Tibial artery (tissue), 4 donors: ENCODE results near the gene CEACAM19.
A peak's percentile ranks its signal among the peaks of the same experiment; 100 is the strongest.

Experiments
- DNase-seq, 2 donors: peaks; one replicate each; pipeline ENCODE4 v3.0.0-alpha.2; 2019
- H3K27ac ChIP-seq, 2 donors: fragments of 200-600 bp; sonication (generic) in 1 of 2; 1 replicate in 1 of 2; 2 replicates in 1 of 2; pipeline ENCODE4 v1.5.1; 2018 to 2019; ENCODE audit warnings: mild to moderate bottlenecking in 1 of 2
- H3K27me3 ChIP-seq, 2 donors: fragments of 200-600 bp; sonication (generic) in 1 of 2; one replicate each; pipeline versions ENCODE4 v1.5.1 to v1.6.0; 2016 to 2019
- H3K36me3 ChIP-seq, 3 donors: fragments of 200-600 bp; sonication (generic) in 2 of 3; one replicate each; pipeline ENCODE4 v1.5.1; 2016 to 2019; ENCODE audit warnings: mild to moderate bottlenecking in 2 of 3
- H3K4me1 ChIP-seq, 4 donors: fragments of 200-600 bp; sonication (generic) in 2 of 4; 1 replicate in 3 of 4; 2 replicates in 1 of 4; pipeline ENCODE4 v1.5.1; 2016 to 2019
- H3K4me3 ChIP-seq, 2 donors: fragments of 200-600 bp; sonication (generic) in 1 of 2; 1 replicate in 1 of 2; 2 replicates in 1 of 2; pipeline ENCODE4 v1.5.1; 2018 to 2019; ENCODE audit warnings: mild to moderate bottlenecking in 2 of 2
- H3K9me3 ChIP-seq, 3 donors: fragments of 200-600 bp; sonication (generic) in 1 of 3; one replicate each; pipeline ENCODE4 v1.5.1; 2016 to 2019
- CTCF ChIP-seq, 2 experiments: fragments of 200-600 bp in 1 of 2; fragments of 450-650 bp in 1 of 2; IDR thresholded peaks; one replicate each; pipeline ENCODE4 v1.5.1; 2017 to 2019; ENCODE audit warnings: antibody characterized with exemption in 2 of 2, mild to moderate bottlenecking in 1 of 2, moderate library complexity in 1 of 2
- intact Hi-C: fragments of 100-400 bp; cut with DNase I; formaldehyde crosslinking; loops from one replicate; pipeline ENCODE4 v1.15.0; 2023; ENCODE audit warnings: low total_unique reads

The CEACAM19 gene

GRCh38 chr19:44643605-44644401, 27.5 kb upstream of the CEACAM19 start, which contains the start of gene PVR:
Gene PVR, plus strand, starts transcription at chr19:44643910. Its CDS starts 187 bp downstream, at chr19:44644097.
- Histone ChIP-seq H3K4me3 (peak within 1 kb of the TSS; percentile 72 to 99), H3K9me3 (no peaks in the 10 kb centered on the region), H3K36me3 (peaks cover 0 to 11% (median 6%) of the 10 kb centered on the region in 3 donors), H3K27me3 (no peaks in the 10 kb centered on the region), H3K4me1 (peaks cover 0 to 37% (median 21%) of the 10 kb centered on the region in 4 donors), H3K27ac (peak within 1 kb of the TSS; percentile 83 to 92)
- intact Hi-C loops, result no loop called here
- TF ChIP-seq CTCF (IDR thresholded peaks at IDR 0.05), result no peak
- peak; percentile 53 to 83 for DNase-seq

- intact Hi-C loops, result no loop called here
- Histone ChIP-seq H3K27me3 (no peaks in the 10 kb centered on the region), H3K4me1 (peaks cover 0 to 40% (median 21%) of the 10 kb centered on the region in 4 donors), H3K9me3 (no peaks in the 10 kb centered on the region), H3K4me3 (peak overlapping the region; percentile 72 to 99), H3K27ac (peak overlapping the region; percentile 83 to 92), H3K36me3 (peaks cover 0 to 18% (median 7%) of the 10 kb centered on the region in 3 donors)
- no peak for DNase-seq
- no peak for TF ChIP-seq CTCF (IDR thresholded peaks at IDR 0.05)
Measured at GRCh38 chr19:44644402-44645016, 26.8 kb upstream of the CEACAM19 start.

GRCh38 chr19:44645407-44646048, 25.8 kb upstream of the CEACAM19 start:
- Histone ChIP-seq H3K27me3 (no peaks in the 10 kb centered on the region), H3K27ac (no peak overlapping the region), H3K9me3 (no peaks in the 10 kb centered on the region), H3K4me1 (peaks cover 0 to 40% (median 21%) of the 10 kb centered on the region in 4 donors), H3K36me3 (peaks cover 8 to 29% (median 17%) of the 10 kb centered on the region in 3 donors), H3K4me3 (no peak overlapping the region)
- intact Hi-C loops, result no loop called here
- no peak for DNase-seq
- no peak for TF ChIP-seq CTCF (IDR thresholded peaks at IDR 0.05)

DNA sequence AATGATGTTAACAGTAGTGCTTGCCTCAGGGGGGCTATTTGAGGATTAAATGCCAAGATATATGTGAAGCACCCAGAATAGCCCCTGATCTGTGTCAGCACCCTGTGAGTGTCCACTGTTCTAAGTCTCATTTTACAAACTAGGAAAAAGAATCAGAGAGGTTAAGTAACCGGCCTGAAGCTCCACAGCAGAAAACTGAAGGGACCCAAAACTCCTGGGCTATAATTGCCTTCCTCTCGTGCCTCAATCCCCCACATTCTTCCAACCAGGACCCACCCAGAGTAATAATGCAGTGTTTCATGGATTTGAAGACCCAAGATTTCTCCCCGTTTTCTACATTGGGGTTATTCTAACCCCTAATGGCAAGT, 25.2 kb upstream of the CEACAM19 start:
- no peak overlapping the region for H3K27ac ChIP-seq
- H3K9me3 ChIP-seq, result no peaks in the 10 kb centered on the region
- intact Hi-C loops, result no loop called here
- H3K36me3 ChIP-seq, result peaks cover 13 to 34% (median 22%) of the 10 kb centered on the region in 3 donors
- H3K4me1 ChIP-seq, result peaks cover 0 to 40% (median 21%) of the 10 kb centered on the region in 4 donors
- no peak for TF ChIP-seq CTCF (IDR thresholded peaks at IDR 0.05)
- DNase-seq, result no peak
- H3K27me3 ChIP-seq, result no peaks in the 10 kb centered on the region
- H3K4me3 ChIP-seq, result no peak overlapping the region

- Histone ChIP-seq H3K27me3 (no peaks in the 10 kb centered on the region), H3K36me3 (peaks cover 21 to 45% (median 32%) of the 10 kb centered on the region in 3 donors), H3K27ac (peak overlapping the region; percentile 48 to 52), H3K4me3 (peak overlapping the region; percentile 7 to 31), H3K9me3 (no peaks in the 10 kb centered on the region), H3K4me1 (peaks cover 0 to 40% (median 21%) of the 10 kb centered on the region in 4 donors)
- DNase-seq, result no peak
- TF ChIP-seq CTCF (IDR thresholded peaks at IDR 0.05), result no peak
- intact Hi-C loops, result no loop called here
Measured at GRCh38 chr19:44647144-44647543, 24.1 kb upstream of the CEACAM19 start.
